Measurements from ENCODE around the gene ARSK.

DNA sequence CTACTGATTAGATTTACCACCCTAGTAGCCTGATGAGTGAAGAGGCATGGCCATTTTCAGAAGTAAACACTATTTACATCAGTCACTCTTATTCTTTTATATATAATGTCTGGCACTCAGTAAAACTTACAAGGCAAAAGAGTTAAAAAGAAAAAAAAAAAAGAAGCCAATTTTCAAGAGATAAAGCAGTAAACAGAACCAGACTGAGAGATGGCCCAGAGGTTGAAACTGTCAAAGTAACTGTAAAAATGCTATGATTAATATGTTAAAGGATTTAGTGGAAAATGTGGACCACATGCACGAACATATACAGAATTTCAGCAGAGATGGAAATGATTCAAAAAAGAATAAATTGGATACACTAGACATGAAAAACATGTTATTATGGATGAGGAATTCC lies 58.6 kb downstream of the ARSK start:
- TF ChIP-seq, protein P1, sequence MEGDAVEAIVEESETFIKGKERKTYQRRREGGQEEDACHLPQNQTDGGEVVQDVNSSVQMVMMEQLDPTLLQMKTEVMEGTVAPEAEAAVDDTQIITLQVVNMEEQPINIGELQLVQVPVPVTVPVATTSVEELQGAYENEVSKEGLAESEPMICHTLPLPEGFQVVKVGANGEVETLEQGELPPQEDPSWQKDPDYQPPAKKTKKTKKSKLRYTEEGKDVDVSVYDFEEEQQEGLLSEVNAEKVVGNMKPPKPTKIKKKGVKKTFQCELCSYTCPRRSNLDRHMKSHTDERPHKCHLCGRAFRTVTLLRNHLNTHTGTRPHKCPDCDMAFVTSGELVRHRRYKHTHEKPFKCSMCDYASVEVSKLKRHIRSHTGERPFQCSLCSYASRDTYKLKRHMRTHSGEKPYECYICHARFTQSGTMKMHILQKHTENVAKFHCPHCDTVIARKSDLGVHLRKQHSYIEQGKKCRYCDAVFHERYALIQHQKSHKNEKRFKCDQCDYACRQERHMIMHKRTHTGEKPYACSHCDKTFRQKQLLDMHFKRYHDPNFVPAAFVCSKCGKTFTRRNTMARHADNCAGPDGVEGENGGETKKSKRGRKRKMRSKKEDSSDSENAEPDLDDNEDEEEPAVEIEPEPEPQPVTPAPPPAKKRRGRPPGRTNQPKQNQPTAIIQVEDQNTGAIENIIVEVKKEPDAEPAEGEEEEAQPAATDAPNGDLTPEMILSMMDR (IDR thresholded peaks at IDR 0.05), result no peak
- TF ChIP-seq POLR2A (IDR thresholded peaks at IDR 0.05), result no peak
